NCI-H2081 treated with DMSO at 0.1 percent for 48 hours (cell line): ENCODE measurements around the gene MYLK3.
"Not testable (repeated sequence)": the region's sequence is repeated elsewhere in the genome, so short reads cannot be mapped to it uniquely, and the experiment has no call there.

Experiments
- DNase-seq: peaks from one replicate; lab custom pipeline; 2025; lab: John Stamatoyannopoulos, UW

MYLK3 gene

DNA sequence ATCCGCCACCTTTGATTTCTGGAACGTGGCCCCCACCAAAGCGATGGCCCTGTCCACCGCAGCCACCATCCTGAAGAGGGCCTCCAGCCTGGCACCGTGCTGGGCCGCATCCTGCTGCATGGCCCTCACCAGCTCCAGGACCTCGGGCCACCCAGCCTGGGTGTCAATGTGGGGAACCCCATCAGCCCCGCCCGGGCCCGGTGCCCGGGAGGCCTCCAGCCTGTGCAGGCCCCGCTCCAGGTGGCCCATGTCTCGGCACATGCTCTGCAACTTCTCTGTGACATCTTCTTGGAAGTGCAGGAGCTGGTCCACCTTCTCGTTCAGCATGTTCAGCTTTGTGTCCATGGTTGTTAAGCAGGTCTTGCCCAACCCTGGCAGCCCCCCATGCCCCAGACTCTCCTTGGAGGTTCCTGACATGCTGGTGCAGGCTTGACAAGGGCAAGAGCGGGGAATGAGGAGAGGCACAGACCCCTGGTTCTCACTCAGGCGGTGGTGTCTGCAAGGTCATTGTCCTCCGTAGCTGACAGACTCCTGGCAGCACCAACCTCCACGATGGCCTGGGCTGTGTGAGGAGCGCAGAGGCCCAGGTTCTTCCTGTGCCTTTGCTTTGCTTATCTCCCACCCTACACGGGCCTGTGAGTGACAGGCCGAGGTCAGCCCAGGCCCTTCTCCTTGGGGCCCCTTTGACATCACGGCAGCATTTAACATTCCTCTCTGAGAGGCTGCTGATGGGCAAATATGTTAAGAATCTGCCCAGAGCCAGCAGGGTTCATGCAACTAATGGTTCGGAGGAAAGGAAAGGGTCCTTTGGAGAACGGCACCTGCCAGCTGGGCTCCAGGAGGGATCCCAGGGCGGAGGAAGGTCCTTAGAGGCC lies at the start of gene MYLK3:
Gene MYLK3 (minus strand): TSS at position 568 of the 875 bp plus-strand sequence. CDS start 151 bp downstream, at position 417.
- no peak for DNase-seq

DNA sequence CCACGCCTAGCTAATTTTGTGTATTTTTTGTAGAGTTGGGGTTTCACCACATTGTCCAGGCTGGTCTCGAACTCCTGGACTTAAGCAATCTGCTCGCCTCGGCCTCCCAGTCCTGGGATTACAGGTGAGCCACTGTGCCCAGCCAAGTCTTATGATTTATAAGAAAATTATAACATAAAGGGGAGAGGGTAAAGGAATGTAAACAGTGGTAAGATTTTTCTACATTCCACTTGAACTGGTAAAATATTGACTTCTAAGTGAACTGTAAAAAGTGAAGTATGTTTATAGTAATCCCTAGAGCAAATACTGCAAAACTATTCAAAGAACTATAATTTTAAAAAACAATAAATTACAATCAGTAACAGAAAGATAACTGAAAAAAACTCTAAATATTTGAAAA lies 49.4 kb upstream of the MYLK3 start:
- DNase-seq, result no peak

DNA sequence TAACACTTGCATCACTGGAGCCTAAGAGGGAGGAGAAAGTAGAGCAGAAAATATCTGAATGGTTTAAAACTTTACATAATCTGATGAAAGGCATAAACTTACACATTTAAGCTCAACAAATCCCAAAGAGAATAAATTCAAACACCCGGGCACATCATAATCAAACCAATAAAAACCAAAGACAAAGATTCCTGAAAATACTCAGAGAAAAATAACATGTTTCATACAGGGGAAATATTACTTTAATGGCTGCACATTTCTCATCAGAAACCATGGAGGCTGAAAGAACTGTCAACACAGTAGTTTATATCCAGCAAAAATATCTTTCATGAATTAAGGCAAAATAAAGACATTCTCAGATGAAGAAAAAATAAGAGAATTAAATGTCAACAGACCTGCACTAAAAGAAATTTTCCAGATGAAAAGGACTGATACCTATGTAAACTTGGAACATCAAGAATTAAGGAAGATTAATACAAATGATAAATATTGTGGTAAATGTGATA lies 48.7 kb upstream of the MYLK3 start:
- DNase-seq, result no peak

DNA sequence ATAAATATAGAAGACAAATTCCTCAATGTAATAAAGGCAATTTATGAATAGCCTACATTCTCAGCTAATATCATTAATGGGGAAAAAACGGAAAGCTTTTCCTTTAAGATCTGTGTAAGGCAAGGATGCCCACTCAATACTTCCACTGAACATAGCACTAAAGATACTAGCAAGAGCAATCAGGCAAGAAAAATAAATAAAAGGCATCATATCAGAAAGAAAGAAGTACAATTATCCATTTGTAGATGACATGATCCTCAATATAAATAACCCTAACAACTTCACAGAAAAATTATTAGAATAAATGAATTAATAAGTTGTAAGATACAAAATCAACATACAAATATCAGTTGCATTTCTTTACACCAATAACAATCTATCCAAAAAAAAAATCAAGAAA lies 45.7 kb upstream of the MYLK3 start:
- DNase-seq, result no peak

GRCh38 chr16:46790599-46791270 lies 42.6 kb upstream of the MYLK3 start:
- no peak for DNase-seq

- DNase-seq, result no peak
Measured at GRCh38 chr16:46789499-46790414, 41.6 kb upstream of the MYLK3 start.

GRCh38 chr16:46788891-46789474 lies 40.8 kb upstream of the MYLK3 start:
- no peak for DNase-seq

GRCh38 chr16:46787909-46788308 lies 39.8 kb upstream of the MYLK3 start:
- no peak for DNase-seq

- DNase-seq, result no peak
Measured at GRCh38 chr16:46785076-46785845, 37.1 kb upstream of the MYLK3 start.

DNA sequence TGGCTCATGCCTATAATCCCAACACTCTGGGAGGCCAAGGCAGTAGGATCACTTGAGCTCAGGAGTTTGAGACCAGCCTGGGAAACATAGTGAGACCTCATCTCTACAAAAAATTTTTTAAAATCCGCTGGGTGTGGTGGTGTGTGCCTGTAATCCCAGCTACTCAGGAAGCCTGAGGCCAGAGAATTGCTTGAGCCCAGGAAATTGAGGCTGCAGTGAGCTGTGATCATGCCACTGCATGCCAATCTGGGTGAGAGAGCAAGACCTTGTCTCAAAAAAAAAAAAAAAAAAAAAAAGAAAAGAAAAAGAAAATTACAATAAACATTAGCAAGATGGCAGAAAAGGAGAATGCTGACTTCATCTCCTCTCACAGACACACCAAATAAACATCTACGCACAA lies 36.4 kb upstream of the MYLK3 start:
- not testable (repeated sequence) for DNase-seq

- no peak for DNase-seq
Measured at GRCh38 chr16:46783800-46784199, 35.7 kb upstream of the MYLK3 start.

GRCh38 chr16:46782320-46782719 lies 34.2 kb upstream of the MYLK3 start:
- DNase-seq, result no peak

- DNase-seq, result no peak
Measured at GRCh38 chr16:46777804-46778203, 29.7 kb upstream of the MYLK3 start.

GRCh38 chr16:46775214-46775613 lies 27.1 kb upstream of the MYLK3 start:
- no peak for DNase-seq

GRCh38 chr16:46774743-46775177 lies 26.6 kb upstream of the MYLK3 start:
- DNase-seq, result no peak

DNA sequence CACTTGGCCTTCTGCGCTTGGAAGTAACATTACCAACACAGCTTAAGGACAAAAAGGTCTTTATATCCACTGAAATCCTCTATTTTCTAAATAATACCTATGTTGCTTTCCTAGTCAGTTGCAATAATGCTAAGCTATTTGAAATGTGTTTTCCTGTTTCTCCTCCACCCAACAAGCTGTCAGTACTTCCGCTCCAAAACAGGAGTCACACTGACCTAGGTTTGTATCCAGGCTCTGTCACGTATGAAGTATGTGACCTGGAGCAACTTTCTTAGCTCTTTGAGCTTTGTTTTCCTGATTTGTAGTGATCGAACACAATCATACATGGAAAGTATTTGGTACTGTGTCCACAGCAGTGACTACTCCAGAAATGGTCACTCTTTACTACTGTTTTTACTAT lies 24.3 kb upstream of the MYLK3 start:
- DNase-seq, result no peak

- no peak for DNase-seq
Measured at GRCh38 chr16:46768809-46769208, 20.7 kb upstream of the MYLK3 start.

DNA sequence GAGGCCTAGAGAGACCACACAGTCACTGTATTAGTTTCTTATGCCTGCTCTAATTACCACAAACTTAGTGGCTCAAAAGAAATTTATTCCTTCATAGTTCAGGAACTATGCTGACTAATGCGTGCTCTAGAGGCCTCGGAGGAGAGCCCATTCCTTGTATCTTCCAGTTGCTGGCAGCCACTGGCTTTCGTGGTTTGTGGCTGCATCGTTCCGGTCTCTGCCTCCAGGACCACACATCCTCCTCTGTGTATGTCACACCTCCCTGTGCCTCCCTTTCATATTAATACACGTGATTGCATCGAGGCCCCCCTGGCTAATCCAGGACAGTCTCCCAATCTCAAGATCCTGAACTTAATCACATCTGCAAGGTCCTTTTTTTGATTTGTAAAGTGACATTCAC lies 16.9 kb upstream of the MYLK3 start:
- DNase-seq, result no peak

DNA sequence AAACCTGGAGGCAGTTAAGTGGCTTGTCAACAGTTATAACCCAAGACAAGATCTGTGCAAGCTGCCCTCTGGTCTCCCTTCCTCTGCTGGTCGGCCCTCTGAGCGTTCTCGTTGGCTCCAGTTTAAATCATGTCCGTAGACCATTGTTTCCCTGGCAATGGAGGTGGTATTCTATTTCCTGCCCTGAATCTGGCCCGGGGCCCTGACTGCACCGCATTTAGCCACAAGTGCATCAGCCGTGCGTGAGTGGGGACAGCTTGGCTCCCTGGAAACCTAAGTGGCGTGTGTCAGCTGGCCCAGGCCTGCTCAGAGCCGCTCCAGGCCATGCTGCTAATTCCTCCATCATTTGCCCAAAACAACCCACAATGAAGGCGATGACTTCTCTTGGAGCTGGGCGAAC lies 15.0 kb upstream of the MYLK3 start:
- no peak for DNase-seq

GRCh38 chr16:46762583-46762982 lies 14.4 kb upstream of the MYLK3 start:
- DNase-seq, result no peak

DNA sequence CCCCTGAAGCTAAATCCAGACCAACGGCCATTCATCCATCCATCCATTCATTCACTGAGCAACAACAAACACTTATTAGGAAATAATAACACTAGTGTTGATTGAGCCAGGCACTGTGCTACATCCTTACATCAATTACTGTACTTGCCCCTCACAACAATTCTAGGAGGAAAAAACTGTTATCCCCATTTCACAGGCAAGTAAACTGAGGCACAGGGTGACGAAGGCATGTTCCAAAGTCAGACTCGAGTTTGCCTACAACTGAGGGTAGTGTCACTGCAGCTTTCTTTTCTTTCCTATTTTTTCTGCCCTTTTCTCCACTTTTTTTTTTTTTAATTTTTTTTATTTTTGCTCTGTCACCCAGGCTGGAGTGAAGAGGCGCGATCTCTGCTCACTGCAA lies 11.2 kb upstream of the MYLK3 start:
- DNase-seq, result no peak
